ENCODE data around the gene ITSN2.

Gene ITSN2

GRCh38 chr2:24269265-24269664, 91.1 kb downstream of the ITSN2 start:
- DNase-seq (ENCODE audit: extremely low read depth, low read depth) = no peak
- no peak for TF ChIP-seq CTCF (IDR thresholded peaks at IDR 0.05; ENCODE audit: low read depth, low read length)

GRCh38 chr2:24265212-24265611, 95.1 kb downstream of the ITSN2 start:
- no peak for DNase-seq (ENCODE audit: extremely low read depth, low read depth)
- no peak for TF ChIP-seq CTCF (IDR thresholded peaks at IDR 0.05; ENCODE audit: low read depth, low read length)

- TF ChIP-seq CTCF (IDR thresholded peaks at IDR 0.05; ENCODE audit: low read depth, low read length) = no peak
- DNase-seq (ENCODE audit: extremely low read depth, low read depth) = no peak
These were observed 97.8 kb downstream of the ITSN2 start for GRCh38 chr2:24262421-24262970.

- no peak for DNase-seq (ENCODE audit: extremely low read depth, low read depth)
These were observed 98.9 kb downstream of the ITSN2 start for GRCh38 chr2:24261441-24261840.

GRCh38 chr2:24259316-24259715, 101.0 kb downstream of the ITSN2 start:
- no peak for TF ChIP-seq CTCF (IDR thresholded peaks at IDR 0.05; ENCODE audit: low read depth, low read length)
- DNase-seq (ENCODE audit: extremely low read depth, low read depth) = no peak

More at GRCh38 chr2:24261441-24261840, 98.9 kb downstream of the ITSN2 start:
- no peak for TF ChIP-seq CTCF (IDR thresholded peaks at IDR 0.05; ENCODE audit: low read depth, low read length)

- no peak for DNase-seq (ENCODE audit: extremely low read depth, low read depth)
- TF ChIP-seq CTCF (IDR thresholded peaks at IDR 0.05; ENCODE audit: low read depth, low read length) = no peak
These were observed 101.6 kb downstream of the ITSN2 start for GRCh38 chr2:24258718-24259117.

GRCh38 chr2:24253303-24253919, 106.9 kb downstream of the ITSN2 start:
- TF ChIP-seq CTCF (IDR thresholded peaks at IDR 0.05; ENCODE audit: low read depth, low read length) = no peak
- DNase-seq (ENCODE audit: extremely low read depth, low read depth) = no peak

All from AG09319 (cell line).